Measurements from ENCODE around the gene EYS.

DNA sequence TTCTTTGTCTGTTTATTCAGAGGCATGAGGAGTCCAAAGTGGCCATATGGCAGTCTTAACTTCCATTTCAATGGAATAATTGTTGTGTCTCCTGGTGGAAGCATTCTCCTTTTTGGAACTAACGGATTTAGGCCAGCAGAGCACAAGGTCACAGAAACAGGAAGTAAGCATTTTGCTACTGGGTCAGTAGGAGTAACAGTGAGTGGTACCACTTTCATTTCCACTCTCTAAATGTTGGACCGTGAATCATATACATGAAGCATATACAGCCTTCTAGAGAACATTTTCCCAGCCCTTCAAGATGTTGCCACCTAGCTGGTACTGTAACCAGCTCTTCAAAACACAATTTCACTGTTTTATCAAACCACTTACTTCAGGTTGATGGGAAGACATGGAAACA is 182.8 kb downstream of the EYS start:
- TF ChIP-seq POLR2A (IDR thresholded peaks at IDR 0.05), result no peak
- TF ChIP-seq, protein P1, sequence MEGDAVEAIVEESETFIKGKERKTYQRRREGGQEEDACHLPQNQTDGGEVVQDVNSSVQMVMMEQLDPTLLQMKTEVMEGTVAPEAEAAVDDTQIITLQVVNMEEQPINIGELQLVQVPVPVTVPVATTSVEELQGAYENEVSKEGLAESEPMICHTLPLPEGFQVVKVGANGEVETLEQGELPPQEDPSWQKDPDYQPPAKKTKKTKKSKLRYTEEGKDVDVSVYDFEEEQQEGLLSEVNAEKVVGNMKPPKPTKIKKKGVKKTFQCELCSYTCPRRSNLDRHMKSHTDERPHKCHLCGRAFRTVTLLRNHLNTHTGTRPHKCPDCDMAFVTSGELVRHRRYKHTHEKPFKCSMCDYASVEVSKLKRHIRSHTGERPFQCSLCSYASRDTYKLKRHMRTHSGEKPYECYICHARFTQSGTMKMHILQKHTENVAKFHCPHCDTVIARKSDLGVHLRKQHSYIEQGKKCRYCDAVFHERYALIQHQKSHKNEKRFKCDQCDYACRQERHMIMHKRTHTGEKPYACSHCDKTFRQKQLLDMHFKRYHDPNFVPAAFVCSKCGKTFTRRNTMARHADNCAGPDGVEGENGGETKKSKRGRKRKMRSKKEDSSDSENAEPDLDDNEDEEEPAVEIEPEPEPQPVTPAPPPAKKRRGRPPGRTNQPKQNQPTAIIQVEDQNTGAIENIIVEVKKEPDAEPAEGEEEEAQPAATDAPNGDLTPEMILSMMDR (IDR thresholded peaks at IDR 0.05), result no peak

Data from breast epithelium (tissue), 3 donors.